ENCODE measurements around the gene CBR1. TPM values are rescaled to one million over a fixed set of nuclear protein-coding genes. Genes with fewer than 3 reads are reported as not detected.

The CBR1 gene
- total RNA-seq, 1 experiment from 2014 or later, result 41.1 TPM

DNA sequence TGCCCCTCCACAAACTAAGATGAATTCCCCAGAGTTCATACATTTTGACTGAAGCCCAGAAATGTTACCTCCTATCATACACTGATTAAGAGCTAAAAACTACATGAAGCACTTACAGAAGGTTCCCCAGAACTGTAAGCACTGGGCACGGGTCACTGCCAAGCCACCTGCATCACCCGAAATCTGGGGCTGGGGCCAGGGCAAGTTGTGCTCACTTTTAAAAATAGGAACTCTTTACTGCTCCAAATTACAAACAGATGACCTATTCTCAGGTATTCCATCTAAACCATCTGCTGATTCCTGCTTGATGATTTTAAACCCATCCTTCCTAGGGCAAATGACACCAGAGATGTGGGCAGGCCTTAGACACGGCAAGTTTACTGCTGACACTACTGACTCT is 14.3 kb upstream of the CBR1 start:
- Mint-ChIP-seq H3K4me1 (ENCODE audit: low read depth, unreplicated experiment) (no peaks in the 10 kb centered on the region), H3K36me3 (ENCODE audit: insufficient read depth, unreplicated experiment) (peaks cover 42% of the 10 kb centered on the region), H3K4me3 (ENCODE audit: unreplicated experiment) (no peak overlapping the region), H3K9me3 (ENCODE audit: unreplicated experiment) (no peaks in the 10 kb centered on the region), H3K27ac (ENCODE audit: unreplicated experiment) (no peak overlapping the region), H3K27me3 (ENCODE audit: insufficient read depth, unreplicated experiment) (no peaks in the 10 kb centered on the region)
- H3K4me3 ChIP-seq (ENCODE audit: low read depth, low read length), result no peak overlapping the region
- intact Hi-C loops (cut with micrococcal nuclease; ENCODE audit: unreplicated experiment), result no loop called here
- H3K4me1 ChIP-seq, result 0 out of 2 replicates have a peak, but pooled peaks cover 5% of the 10 kb centered on the region
- no peaks in the 10 kb centered on the region for H3K27me3 ChIP-seq (replicated peaks; ENCODE audit: control insufficient read depth, insufficient read depth, low read length)
- H3K9me3 ChIP-seq, result no peaks in the 10 kb centered on the region
- no peak for TF ChIP-seq CTCF (IDR thresholded peaks at IDR 0.05; ENCODE audit: insufficient read depth in 1 of 2, low read depth in 1 of 2, low read length in 1 of 2, severe bottlenecking in 1 of 2, unreplicated experiment in 1 of 2)
- no TSS peak for BruUV-seq (replicated peaks)
- peaks cover 3% of the 10 kb centered on the region for H3K36me3 ChIP-seq (ENCODE audit: control insufficient read depth, insufficient read depth, low read length)
- CTCF ChIA-PET, result no interaction called here
- no peak for DNase-seq
- POLR2A ChIA-PET, result no interaction called here

- H3K4me1 Mint-ChIP-seq (ENCODE audit: low read depth, unreplicated experiment), result peaks cover 11% of the 10 kb centered on the region
- Histone ChIP-seq H3K36me3 (ENCODE audit: control insufficient read depth, insufficient read depth, low read length) (peaks cover 3% of the 10 kb centered on the region), H3K4me1 (peaks cover 14% of the 10 kb centered on the region; the same call in 1 of the 2 replicates), H3K27me3 (replicated peaks; ENCODE audit: control insufficient read depth, insufficient read depth, low read length) (no peaks in the 10 kb centered on the region), H3K4me3 (ENCODE audit: low read depth, low read length) (peak overlapping the region; percentile 68), H3K9me3 (no peaks in the 10 kb centered on the region)
- peak; percentile 65 to 70 for DNase-seq
- POLR2A ChIA-PET, result interaction anchor here (0.5 to 2.0 kb wide), 4 partner anchors 10 to 93 kb away, joined by 3 to 23 read pairs (median 4); partner anchors contain the start of gene CBR1
- CTCF ChIA-PET, result interaction anchor here (0.6 to 0.9 kb wide), 4 partner anchors 46 to 56 kb away, joined by 3 to 4 read pairs (median 4); no protein-coding TSS in a partner anchor
- TF ChIP-seq CTCF (IDR thresholded peaks at IDR 0.05; ENCODE audit: insufficient read depth in 1 of 2, low read depth in 1 of 2, low read length in 1 of 2, severe bottlenecking in 1 of 2, unreplicated experiment in 1 of 2), result no peak
- BruUV-seq (replicated peaks), result no TSS peak
- H3K36me3 Mint-ChIP-seq (ENCODE audit: insufficient read depth, unreplicated experiment), result peaks cover 35% of the 10 kb centered on the region
- peak overlapping the region; percentile 90 for H3K4me3 Mint-ChIP-seq (ENCODE audit: unreplicated experiment)
- H3K27ac Mint-ChIP-seq (ENCODE audit: unreplicated experiment), result peak overlapping the region; percentile 93
- H3K9me3 Mint-ChIP-seq (ENCODE audit: unreplicated experiment), result peaks cover 9% of the 10 kb centered on the region
- intact Hi-C loops (cut with micrococcal nuclease; ENCODE audit: unreplicated experiment), result loop anchor here (2.0 kb wide), 1 partner anchor 53 kb away; no protein-coding TSS in a partner anchor
- H3K27me3 Mint-ChIP-seq (ENCODE audit: insufficient read depth, unreplicated experiment), result no peaks in the 10 kb centered on the region
These were observed 10.0 kb upstream of the CBR1 start for GRCh38 chr21:36059823-36060158.

DNA sequence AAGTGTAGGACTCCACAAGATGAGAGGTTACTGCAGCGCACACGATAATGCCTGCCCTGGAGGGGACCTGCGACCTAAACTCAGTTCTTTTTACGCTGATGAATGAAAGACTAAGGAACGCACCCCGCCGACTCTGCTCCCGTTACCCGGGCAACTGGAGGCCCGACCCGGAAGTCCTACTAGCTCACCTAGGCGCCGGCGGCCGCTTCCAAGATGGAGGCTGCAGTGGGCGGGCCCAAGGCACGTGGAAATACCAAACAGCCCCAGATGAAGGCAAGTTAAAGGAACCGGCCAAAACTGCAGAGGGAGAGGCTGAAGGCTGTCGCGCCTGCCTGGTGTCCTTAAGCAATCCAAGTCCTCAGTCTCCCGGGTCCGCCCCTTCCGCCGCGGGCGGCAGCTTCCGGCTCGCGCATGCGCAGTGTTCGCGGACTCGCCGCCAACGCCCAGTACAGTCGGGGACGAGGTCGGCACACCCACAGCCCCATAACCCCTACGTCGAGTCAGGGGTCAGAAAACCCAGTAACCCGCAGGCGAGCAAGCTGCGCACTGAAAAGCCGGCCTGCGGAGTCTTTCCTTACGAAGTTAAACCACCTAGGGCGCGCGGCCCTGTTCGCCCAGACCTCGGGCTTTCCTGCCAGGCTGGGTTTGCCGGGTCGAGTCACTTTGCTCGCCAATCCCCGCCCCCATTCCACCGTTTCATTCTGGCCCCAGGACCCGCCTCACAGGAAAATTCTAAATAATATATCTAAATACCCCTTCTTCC is 9.5 kb upstream of the CBR1 start, which contains the start of gene SETD4:
Gene SETD4, minus strand, starts transcription at position 368 of the 763 bp plus-strand sequence. CDS start 1,638 bp downstream, outside the sequence.
- H3K27me3 ChIP-seq (replicated peaks; ENCODE audit: control insufficient read depth, insufficient read depth, low read length), result no peaks in the 10 kb centered on the region
- Mint-ChIP-seq H3K4me3 (ENCODE audit: unreplicated experiment) (peak within 1 kb of the TSS; percentile 90), H3K36me3 (ENCODE audit: insufficient read depth, unreplicated experiment) (peaks cover 33% of the 10 kb centered on the region), H3K27me3 (ENCODE audit: insufficient read depth, unreplicated experiment) (no peaks in the 10 kb centered on the region), H3K27ac (ENCODE audit: unreplicated experiment) (peak within 1 kb of the TSS; percentile 93), H3K9me3 (ENCODE audit: unreplicated experiment) (peaks cover 9% of the 10 kb centered on the region), H3K4me1 (ENCODE audit: low read depth, unreplicated experiment) (peaks cover 12% of the 10 kb centered on the region)
- no peaks in the 10 kb centered on the region for H3K9me3 ChIP-seq
- peak; percentile 95 to 96 for DNase-seq
- H3K4me3 ChIP-seq (ENCODE audit: low read depth, low read length), result peak within 1 kb of the TSS; percentile 68
- POLR2A ChIA-PET, result interaction anchor here (0.5 to 2.0 kb wide), 3 partner anchors 9 to 94 kb away, joined by 3 to 23 read pairs (median 5); partner anchors contain the start of gene CBR1
- TSS peak; percentile 87 for BruUV-seq (replicated peaks)
- no peak for TF ChIP-seq CTCF (IDR thresholded peaks at IDR 0.05; ENCODE audit: insufficient read depth in 1 of 2, low read depth in 1 of 2, low read length in 1 of 2, severe bottlenecking in 1 of 2, unreplicated experiment in 1 of 2)
- intact Hi-C loops (cut with micrococcal nuclease; ENCODE audit: unreplicated experiment), result loop anchor here (2.0 kb wide), 1 partner anchor 52 kb away; no protein-coding TSS in a partner anchor
- peaks cover 3% of the 10 kb centered on the region for H3K36me3 ChIP-seq (ENCODE audit: control insufficient read depth, insufficient read depth, low read length)
- CTCF ChIA-PET, result interaction anchor here (0.6 to 0.9 kb wide), 4 partner anchors 46 to 55 kb away, joined by 3 to 4 read pairs (median 4); no protein-coding TSS in a partner anchor
- H3K4me1 ChIP-seq, result peaks cover 14% of the 10 kb centered on the region; the same call in 1 of the 2 replicates

Data from Caco-2 (cell line).